Adrenal gland (tissue), 5 donors: ENCODE results near the gene STAT5B.

Source experiments
- POLR2A ChIP-seq, 2 donors: fragments of 450-650 bp; IDR thresholded peaks; one replicate each; pipeline ENCODE4 v1.6.1; 2017; ENCODE audit warnings: antibody characterized with exemption in 2 of 2, mild to moderate bottlenecking in 2 of 2, moderate library complexity in 1 of 2
- TF ChIP-seq, protein P1 (sequence below), 6 experiments: fragments of 450-650 bp in 4 of 6; fragments of 200-600 bp in 2 of 6; sonication (generic) in 1 of 6; IDR thresholded peaks; 1 replicate in 5 of 6; 2 replicates in 1 of 6; pipeline versions ENCODE4 v1.5.1 to v1.8.0; 2016 to 2021; ENCODE audit warnings: antibody characterized with exemption in 6 of 6, mild to moderate bottlenecking in 2 of 6, moderate library complexity in 1 of 6
- donor health status: DM: no; HTN: no; CAD: no.

DNA sequence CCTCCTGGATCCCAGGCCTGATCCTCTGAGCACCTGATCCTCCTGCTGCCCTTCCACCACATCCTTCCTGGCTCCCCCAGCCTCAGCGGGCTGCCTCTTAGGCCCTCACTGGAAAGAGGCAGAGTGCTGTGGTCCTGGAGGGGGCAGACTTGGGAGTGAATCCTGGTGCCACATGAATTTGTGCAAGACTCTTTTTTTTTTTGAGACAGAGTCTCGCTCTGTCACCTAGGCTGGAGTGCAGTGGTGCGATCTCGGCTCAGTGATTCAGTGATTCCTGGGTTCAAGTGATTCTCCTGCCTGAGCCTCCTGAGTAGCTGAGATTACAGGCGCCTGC, 84.9 kb downstream of the STAT5B start:
- TF ChIP-seq POLR2A (IDR thresholded peaks at IDR 0.05) = no peak
- TF ChIP-seq, protein P1, sequence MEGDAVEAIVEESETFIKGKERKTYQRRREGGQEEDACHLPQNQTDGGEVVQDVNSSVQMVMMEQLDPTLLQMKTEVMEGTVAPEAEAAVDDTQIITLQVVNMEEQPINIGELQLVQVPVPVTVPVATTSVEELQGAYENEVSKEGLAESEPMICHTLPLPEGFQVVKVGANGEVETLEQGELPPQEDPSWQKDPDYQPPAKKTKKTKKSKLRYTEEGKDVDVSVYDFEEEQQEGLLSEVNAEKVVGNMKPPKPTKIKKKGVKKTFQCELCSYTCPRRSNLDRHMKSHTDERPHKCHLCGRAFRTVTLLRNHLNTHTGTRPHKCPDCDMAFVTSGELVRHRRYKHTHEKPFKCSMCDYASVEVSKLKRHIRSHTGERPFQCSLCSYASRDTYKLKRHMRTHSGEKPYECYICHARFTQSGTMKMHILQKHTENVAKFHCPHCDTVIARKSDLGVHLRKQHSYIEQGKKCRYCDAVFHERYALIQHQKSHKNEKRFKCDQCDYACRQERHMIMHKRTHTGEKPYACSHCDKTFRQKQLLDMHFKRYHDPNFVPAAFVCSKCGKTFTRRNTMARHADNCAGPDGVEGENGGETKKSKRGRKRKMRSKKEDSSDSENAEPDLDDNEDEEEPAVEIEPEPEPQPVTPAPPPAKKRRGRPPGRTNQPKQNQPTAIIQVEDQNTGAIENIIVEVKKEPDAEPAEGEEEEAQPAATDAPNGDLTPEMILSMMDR (IDR thresholded peaks at IDR 0.05) = no peak
